Vagina (tissue), 2 donors: ENCODE results near the gene ANKHD1.
"Not testable (repeated sequence)": the region's sequence is repeated elsewhere in the genome, so short reads cannot be mapped to it uniquely, and the experiment has no call there.

ENCODE experiments used
- CTCF ChIP-seq, 3 experiments: fragments of 450-650 bp in 2 of 3; fragments of 200-600 bp in 1 of 3; sonication (generic) in 1 of 3; IDR thresholded peaks; one replicate each; pipeline ENCODE4 v1.5.1; 2017 to 2019; ENCODE audit warnings: antibody characterized with exemption in 3 of 3, mild to moderate bottlenecking in 2 of 3, moderate library complexity in 2 of 3
- POLR2A ChIP-seq, 2 donors: fragments of 450-650 bp; IDR thresholded peaks; one replicate each; pipeline ENCODE4 v1.6.1; 2017; ENCODE audit warnings: antibody characterized with exemption in 2 of 2, mild to moderate bottlenecking in 2 of 2, moderate library complexity in 2 of 2
- POLR2AphosphoS5 ChIP-seq, 2 donors: sonication (generic); formaldehyde crosslinking; IDR thresholded peaks; one replicate each; pipeline ENCODE4 v1.9.0; 2017; ENCODE audit warnings: antibody characterized with exemption in 2 of 2, mild to moderate bottlenecking in 2 of 2, low read depth in 1 of 2; ENCODE audit not compliant: insufficient read depth in 1 of 2

- not testable (repeated sequence) for TF ChIP-seq CTCF (IDR thresholded peaks at IDR 0.05); POLR2AphosphoS5 (IDR thresholded peaks at IDR 0.05; ENCODE audit: insufficient read depth in 1 of 2, low read depth in 1 of 2); POLR2A (IDR thresholded peaks at IDR 0.05)
Measured at GRCh38 chr5:140579188-140579747, 177.6 kb downstream of the ANKHD1 start.
